ENCODE data around the gene GNG3.
A peak's percentile ranks its signal among the peaks of the same experiment; 100 is the strongest.
"Not testable (repeated sequence)": the region's sequence is repeated elsewhere in the genome, so short reads cannot be mapped to it uniquely, and the experiment has no call there.

GNG3 gene

GRCh38 chr11:62669420-62670161 lies 37.9 kb upstream of the GNG3 start:
- no peak for DNase-seq (ENCODE audit: low read depth)
- no peak for TF ChIP-seq CTCF (conservative IDR thresholded peaks at IDR 0.05; ENCODE audit: control insufficient read depth, insufficient read depth, low read depth, low read length)
- no peak overlapping the region for H3K4me3 ChIP-seq (ENCODE audit: control insufficient read depth, low read depth, low read length)

GRCh38 chr11:62671236-62671607 lies 36.3 kb upstream of the GNG3 start:
- peak; percentile 41 for DNase-seq (ENCODE audit: low read depth)
- peak overlapping the region; percentile 86 for H3K4me3 ChIP-seq (ENCODE audit: control insufficient read depth, low read depth, low read length)
- TF ChIP-seq CTCF (conservative IDR thresholded peaks at IDR 0.05; ENCODE audit: control insufficient read depth, insufficient read depth, low read depth, low read length), result no peak

GRCh38 chr11:62671608-62672389 lies 35.7 kb upstream of the GNG3 start, which contains the start of the genes LBHD1 and UQCC3:
Gene LBHD1 (minus strand): TSS chr11:62672267. CDS start chr11:62670031, 2,236 bp downstream.
Gene UQCC3 (plus strand): TSS chr11:62671673. CDS start chr11:62671746, 73 bp downstream.
- peak within 1 kb of the TSS; percentile 86 for H3K4me3 ChIP-seq (ENCODE audit: control insufficient read depth, low read depth, low read length)
- peak; percentile 86 for DNase-seq (ENCODE audit: low read depth)

GRCh38 chr11:62673196-62673525 lies 34.3 kb upstream of the GNG3 start:
- H3K4me3 ChIP-seq (ENCODE audit: control insufficient read depth, low read depth, low read length), result peak overlapping the region; percentile 86
- DNase-seq (ENCODE audit: low read depth), result peak; percentile 53
- no peak for TF ChIP-seq CTCF (conservative IDR thresholded peaks at IDR 0.05; ENCODE audit: control insufficient read depth, insufficient read depth, low read depth, low read length)

More at GRCh38 chr11:62671608-62672389, 35.7 kb upstream of the GNG3 start, which contains the start of the genes LBHD1 and UQCC3:
- TF ChIP-seq CTCF (conservative IDR thresholded peaks at IDR 0.05; ENCODE audit: control insufficient read depth, insufficient read depth, low read depth, low read length), result no peak

- DNase-seq (ENCODE audit: low read depth), result not testable (repeated sequence)
Observed at GRCh38 chr11:62675415-62675814, 32.1 kb upstream of the GNG3 start.

GRCh38 chr11:62676698-62677097 lies 30.8 kb upstream of the GNG3 start:
- no peak for DNase-seq (ENCODE audit: low read depth)
- no peak overlapping the region for H3K4me3 ChIP-seq (ENCODE audit: control insufficient read depth, low read depth, low read length)
- TF ChIP-seq CTCF (conservative IDR thresholded peaks at IDR 0.05; ENCODE audit: control insufficient read depth, insufficient read depth, low read depth, low read length), result peak; percentile 5

More at GRCh38 chr11:62675415-62675814, 32.1 kb upstream of the GNG3 start:
- not testable (repeated sequence) for H3K4me3 ChIP-seq (ENCODE audit: control insufficient read depth, low read depth, low read length)

- TF ChIP-seq CTCF (conservative IDR thresholded peaks at IDR 0.05; ENCODE audit: control insufficient read depth, insufficient read depth, low read depth, low read length), result no peak
- H3K4me3 ChIP-seq (ENCODE audit: control insufficient read depth, low read depth, low read length), result no peak overlapping the region
- DNase-seq (ENCODE audit: low read depth), result no peak
Observed at GRCh38 chr11:62677156-62677555, 30.3 kb upstream of the GNG3 start.

Data from fibroblast of mammary gland (primary cell).